ENCODE results near the gene ASRGL1.
"Not testable (repeated sequence)": the region's sequence is repeated elsewhere in the genome, so short reads cannot be mapped to it uniquely, and the experiment has no call there.

The ASRGL1 gene

DNA sequence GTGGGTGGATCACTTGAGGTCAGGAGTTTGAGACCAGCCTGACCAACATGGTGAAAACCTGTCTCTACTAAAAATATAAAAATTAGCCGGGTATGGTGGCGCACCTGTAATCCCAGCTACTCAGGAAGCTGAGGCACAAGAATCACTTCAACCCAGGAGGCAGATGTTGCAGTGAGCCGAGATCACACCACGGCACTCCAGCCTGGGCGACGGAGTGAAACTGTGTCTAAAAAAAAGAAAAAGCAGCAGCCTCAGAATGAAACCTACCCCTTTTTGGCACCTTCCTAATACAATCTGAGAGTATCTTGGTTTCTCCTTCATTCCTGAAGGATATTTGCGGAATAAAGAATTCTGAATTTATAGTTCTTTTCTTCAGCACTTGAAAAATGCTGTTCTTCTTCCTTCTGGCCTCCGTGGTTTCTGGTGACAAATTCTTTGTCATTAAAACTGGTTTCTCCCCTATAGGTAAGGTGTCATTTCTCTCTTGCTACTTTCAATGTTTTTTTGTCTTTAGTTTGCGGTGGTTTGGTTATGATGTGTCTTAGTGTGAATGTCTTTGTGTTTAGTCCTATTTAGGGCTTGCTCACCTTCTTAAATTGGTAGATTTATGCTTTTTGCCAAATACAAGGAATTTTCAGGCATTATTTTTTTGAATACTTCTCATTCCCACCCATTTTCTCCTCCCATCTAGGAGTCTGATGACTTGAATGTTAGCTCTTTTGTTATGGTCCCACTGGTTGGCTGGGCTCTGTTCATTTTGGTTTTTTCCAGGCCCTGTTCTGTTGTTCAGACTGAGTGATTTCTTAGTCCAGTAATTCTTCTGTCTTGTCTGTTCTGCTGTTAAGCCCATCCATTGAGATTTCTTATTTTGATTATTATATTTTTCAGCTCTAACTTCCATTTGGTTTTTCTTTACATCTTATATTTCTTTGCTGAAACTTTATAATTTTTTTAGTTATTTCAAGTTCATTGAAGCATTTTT lies 15.4 kb downstream of the ASRGL1 start:
- DNase-seq (ENCODE audit: extremely low read depth in 1 of 2, low read depth in 1 of 2), result no peak

DNA sequence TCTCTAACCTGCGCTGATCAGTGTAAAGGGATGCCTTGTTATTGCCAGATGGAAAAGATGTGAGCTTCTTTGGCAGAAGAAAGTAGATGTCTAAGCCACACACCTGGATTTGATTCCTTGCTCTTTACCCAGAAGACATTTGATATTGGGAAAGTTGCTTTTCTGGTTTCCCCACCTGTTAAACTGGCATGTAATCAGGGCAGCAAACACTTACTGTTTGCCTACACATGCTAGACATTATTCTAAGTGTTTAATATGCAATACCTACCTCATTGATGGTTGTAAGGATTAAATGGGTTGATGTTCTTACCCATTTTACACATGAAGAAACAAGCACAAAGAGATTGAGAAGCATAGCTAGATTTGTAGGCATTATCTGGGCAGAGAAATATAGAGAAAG lies 16.6 kb downstream of the ASRGL1 start:
- DNase-seq (ENCODE audit: extremely low read depth in 1 of 2, low read depth in 1 of 2), result no peak

DNA sequence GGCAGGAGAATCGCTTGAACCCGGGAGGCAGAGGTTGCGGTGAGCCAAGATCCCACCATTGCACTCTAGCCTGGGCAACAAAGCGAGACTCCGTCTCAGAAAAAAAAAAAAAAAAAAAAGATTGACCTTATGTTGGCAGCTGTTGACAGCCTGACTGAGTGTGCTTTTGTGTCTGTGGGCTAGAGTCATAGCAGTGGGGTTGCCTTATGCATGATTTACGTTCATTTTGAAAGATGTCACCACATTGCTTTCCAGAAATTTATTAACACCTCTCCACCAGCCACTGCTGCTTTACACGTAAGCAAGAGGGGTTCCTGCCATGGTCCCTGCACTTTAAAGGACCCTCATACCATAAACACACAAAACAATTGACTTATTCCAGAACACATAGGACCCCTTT lies 21.0 kb downstream of the ASRGL1 start:
- DNase-seq (ENCODE audit: extremely low read depth in 1 of 2, low read depth in 1 of 2), result no peak

DNA sequence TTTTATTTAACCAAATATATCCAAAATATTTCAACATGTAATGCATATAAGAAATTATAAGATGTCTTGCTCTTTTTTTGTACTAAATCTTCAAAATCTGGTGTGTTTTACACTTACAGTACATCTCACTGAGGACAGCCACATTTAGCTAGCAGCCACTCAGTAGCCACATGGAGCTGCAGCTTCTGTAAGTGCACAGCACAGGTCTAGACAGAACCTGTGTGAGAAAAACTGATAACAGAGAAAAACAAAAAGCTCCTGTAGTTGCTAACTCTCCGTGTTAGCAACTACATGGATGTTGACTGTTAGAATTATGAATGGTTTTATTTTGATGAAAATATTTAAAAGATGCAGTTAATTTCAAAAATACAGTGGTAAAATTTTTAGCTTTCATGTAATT lies 22.2 kb downstream of the ASRGL1 start:
- no peak for DNase-seq (ENCODE audit: extremely low read depth in 1 of 2, low read depth in 1 of 2)

DNA sequence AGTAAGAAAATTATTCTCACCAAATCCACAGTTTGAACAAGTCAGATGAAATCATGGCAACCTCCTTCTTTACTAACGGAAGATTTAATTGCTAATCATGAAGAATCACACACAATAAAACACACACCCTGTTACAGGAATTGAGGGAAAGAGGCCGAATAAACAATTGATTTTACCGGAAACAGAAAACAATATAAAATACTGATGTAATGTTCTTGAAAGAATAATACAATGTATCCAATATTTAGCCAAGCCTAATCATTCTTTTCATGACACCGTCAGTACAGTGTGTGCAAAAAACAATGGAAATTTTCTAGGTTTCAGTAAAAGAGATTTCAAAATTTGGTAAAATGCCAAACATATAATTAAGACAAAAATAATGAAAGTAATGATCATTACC lies 23.4 kb downstream of the ASRGL1 start:
- DNase-seq (ENCODE audit: extremely low read depth in 1 of 2, low read depth in 1 of 2), result no peak

DNA sequence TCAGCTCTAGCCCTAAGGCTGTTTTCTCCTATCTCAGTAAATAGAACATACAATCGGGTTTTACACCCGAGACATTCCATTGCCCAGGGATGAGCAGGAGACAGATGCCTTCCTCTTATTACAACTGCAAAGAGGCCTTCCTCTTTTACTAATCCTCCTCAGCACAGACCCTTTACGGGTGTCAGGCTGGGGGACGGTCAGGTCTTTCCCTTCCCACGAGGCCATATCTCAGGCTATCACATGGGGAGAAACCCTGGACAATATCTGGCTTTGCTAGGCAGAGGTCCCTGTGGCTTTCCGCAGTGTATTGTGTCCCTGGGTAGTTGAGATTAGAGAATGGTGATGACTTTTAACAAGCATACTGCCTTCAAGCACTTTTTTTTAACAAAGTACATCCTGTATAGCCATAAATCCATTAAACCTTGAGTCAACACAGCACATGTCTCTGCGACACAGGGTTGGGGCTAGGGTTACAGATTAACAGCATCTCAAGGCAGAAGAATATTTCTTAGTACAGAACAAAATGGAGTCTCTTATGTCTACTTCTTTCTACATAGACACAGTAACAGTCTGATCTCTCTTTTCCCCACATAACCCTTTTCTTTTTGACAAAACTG lies 31.7 kb downstream of the ASRGL1 start:
- not testable (repeated sequence) for DNase-seq (ENCODE audit: extremely low read depth in 1 of 2, low read depth in 1 of 2)

DNA sequence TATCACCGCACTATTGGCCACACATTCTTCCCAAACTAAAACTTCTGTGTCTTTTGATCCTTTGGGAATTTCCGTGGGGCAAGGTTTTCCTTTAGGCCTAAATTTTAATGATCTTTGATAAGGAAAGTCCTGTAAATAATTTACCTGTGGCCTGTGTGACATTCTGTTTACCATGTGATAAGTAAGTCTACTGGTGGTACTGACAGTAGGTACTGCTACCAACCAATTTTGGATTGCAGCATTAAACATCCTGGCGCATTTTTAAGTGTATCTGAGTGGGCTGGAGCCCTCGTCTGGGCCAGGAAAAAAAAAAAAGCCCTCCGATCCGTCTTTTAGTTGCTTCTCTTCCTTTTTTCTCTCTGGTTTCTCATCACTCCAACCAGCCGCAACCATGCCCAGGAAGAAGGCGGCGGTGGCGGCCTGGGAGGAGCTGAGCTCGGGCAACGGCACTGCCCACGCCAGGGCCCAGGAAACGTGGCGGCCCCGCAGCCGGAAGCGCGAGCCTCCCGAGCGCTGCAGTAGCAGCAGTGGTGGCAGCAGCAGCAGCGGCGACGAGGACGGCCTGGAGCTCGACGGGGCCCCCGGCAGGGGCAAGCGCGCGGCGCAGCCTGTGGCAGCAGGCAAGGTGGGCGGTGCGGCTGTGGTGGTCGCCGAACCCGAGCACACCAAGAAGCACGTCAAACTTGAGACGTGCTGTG lies 33.6 kb downstream of the ASRGL1 start:
- peak in 1 of 2 donors; percentile 19 for DNase-seq (ENCODE audit: extremely low read depth in 1 of 2, low read depth in 1 of 2)

DNA sequence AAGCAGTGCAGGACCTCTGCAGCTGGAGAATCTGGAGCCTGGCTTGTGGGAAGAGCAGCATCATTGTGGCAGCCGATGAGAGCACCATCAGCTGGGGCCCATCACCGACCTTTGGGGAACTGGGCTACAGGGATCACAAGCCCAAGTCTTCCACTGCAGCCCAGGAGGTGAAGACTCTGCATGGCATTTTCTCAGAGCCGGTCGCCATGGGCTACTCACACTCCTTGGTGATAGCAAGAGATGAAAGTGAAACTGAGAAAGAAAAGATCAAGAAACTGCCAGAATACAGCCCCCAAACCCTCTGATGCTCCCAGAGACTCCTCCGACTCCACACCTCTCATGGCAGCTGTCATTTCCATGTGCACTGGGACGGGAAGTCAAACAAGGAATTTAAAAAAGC lies 35.6 kb downstream of the ASRGL1 start:
- DNase-seq (ENCODE audit: extremely low read depth in 1 of 2, low read depth in 1 of 2), result no peak

DNA sequence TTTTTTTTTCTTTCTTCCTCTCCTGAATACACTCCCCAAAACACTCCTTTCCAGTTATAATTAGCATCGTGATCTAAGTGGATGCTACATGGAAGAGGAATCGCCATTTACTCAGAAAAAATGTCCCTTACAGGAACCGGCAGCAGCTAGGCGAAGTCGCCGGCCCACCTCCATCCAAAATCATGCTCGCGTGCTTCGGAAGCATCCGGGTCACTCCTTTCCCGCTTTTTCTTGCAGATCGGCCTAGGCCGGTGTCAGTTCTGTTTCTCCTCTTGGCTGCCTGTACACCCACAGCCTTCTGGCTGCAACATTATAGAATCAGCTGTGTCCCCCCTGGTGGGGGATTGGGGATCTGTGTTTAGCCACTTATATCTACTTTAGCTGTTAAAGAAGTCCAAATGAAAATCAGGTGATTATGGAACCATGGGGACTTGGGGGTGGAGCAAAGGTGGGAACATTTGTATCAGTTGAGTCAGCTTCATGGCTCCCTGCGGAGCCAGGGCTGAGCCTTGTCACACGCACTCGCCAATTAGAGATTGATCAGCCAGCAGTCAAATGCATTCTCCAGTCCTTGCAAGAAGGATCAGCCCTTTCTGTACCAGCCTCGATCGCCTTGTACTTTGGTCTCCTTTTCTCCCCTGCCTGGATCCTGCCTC lies 36.3 kb downstream of the ASRGL1 start:
- no peak for DNase-seq (ENCODE audit: extremely low read depth in 1 of 2, low read depth in 1 of 2)

DNA sequence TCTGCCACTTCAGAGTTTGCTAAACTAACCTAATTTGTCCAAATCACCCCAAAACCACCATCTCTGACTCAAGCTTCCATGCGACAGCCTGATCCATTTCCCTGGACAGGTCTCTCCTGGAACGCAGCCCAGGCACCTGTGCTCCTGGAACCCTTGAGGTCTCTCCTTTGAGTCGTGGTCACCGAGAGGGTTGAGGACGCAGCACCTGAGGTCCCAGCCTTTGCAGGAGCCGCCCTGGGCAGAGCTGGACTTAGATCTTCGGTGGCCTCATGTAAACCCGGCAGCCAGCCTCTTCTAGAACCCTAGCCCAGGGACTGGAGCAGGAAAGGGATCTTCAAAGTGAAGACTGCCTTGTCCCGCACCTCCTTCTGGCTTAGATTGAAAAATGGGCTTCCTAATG lies 37.6 kb downstream of the ASRGL1 start:
- DNase-seq (ENCODE audit: extremely low read depth in 1 of 2, low read depth in 1 of 2), result no peak

DNA sequence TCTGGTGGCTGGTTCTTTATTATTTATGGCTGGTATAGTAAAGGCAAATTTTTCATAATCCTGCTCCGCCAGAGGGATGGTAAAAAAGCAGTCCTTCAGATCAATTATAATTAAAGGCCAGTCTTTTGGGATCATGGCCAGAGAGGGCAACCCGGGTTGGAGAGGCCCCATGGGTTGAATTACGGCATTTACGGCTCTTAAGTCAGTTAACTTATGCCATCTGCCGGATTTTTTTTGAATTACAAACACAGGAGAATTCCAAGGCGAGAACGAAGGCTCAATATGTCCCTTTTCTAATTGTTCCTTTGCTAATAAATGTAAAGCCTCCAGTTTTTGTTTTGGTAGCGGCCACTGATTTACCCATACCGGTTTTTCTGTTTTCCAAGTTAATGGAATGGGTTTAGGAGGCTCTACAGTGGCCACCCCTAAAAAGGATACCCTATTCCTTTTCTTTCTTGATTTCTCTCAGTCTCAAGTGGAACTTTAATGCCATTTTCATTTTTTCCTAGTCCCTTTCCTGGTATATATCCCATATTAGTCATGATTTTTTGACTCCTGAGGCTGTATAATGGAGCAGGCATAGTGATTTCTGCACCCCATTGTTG lies 41.3 kb downstream of the ASRGL1 start:
- not testable (repeated sequence) for DNase-seq (ENCODE audit: extremely low read depth in 1 of 2, low read depth in 1 of 2)

DNA sequence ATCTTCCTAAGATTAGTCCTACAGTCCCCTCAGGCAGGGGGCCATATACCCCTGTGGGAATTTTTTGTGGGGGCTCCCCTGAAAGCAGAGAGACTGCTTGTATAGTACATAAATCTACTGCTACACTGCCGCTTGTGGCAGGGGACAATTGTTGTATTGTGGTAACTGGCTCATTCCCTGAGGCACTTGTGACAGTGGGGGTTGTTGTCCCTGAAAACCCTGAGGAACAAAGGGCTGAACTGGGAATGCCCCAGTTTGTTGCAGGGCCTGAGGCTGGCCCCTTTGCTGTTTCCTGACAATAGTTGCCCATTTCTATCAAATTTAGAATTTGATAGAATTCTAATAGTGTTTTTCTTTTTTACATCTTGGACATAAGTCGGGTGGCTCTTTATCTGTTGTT lies 42.3 kb downstream of the ASRGL1 start:
- DNase-seq (ENCODE audit: extremely low read depth in 1 of 2, low read depth in 1 of 2), result not testable (repeated sequence)

DNA sequence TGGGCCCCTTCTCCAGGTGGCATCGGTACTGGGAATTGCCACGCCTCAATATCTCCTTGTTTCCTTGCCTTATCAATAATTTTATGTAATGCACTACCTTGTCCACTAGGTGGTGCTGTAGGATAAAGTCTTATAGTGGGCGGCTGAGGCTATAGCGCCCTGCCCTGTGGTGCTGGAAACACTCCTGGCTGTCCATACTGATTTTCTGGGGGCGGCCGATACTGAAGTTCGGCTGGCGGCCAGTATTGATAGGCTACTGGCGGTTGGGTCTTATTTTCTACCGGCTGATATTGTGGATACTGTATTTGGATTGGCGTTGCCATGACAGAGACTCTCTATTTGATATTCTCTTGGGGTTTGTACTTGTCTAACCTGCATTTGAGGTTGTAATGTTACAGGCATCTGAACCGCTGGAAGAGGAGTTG lies 43.6 kb downstream of the ASRGL1 start:
- not testable (repeated sequence) for DNase-seq (ENCODE audit: extremely low read depth in 1 of 2, low read depth in 1 of 2)

DNA sequence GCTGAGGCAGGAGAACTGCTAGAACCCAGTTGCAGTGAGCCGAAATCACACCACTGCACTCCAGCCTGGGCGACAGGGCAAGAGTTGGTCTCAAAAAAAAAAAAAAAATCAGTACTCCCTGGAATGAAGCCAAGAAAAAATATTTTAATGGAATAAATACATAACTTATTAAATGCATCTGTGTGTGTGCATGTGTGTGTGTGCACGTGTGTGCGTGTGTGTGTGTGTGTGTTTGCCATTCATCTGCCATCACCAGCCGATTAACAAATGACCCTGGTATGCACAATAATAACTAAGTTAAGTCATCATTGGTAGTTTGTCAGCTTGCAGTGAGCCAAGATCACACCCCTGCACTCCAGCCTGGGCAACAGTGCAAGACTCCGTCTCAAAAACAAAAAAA lies 46.6 kb downstream of the ASRGL1 start:
- no peak for DNase-seq (ENCODE audit: extremely low read depth in 1 of 2, low read depth in 1 of 2)

DNA sequence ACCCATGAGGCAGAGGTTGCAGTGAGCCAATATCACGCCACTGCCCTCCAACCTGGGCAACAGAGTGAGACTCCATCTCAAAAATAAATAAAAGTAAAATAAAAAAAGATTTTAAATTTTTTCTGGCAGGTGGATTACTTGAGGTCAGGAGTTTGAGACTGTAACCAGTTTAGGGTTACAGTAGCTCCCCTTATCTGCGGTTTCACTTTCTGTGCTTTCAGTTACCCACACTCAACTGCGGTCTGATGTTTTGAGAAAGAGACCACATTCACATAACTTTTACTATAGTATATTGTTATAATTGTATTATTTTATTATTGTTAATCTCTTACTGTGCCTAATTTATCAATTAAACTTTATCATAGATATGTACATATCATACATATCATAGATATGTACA lies 48.8 kb downstream of the ASRGL1 start:
- not testable (repeated sequence) for DNase-seq (ENCODE audit: extremely low read depth in 1 of 2, low read depth in 1 of 2)

DNA sequence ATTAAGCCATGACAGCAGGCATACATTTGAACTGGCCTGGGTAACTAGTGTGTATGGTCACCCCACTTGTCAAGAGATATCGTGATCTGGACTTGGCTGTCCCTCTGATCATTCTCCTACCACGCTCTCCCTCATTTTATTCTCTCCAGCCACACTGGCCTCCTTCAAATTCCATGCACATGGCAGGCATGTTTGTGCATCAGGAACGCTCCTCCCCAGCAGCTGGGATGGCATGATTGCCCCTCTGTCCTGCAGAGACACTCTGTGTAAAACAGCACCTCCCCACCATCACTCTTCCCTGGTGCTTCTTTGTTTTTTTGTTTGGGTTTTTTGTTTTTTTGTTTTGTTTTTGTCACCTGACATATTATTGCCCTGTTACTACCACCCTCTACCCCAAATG lies 50.1 kb downstream of the ASRGL1 start:
- no peak for DNase-seq (ENCODE audit: extremely low read depth in 1 of 2, low read depth in 1 of 2)

DNA sequence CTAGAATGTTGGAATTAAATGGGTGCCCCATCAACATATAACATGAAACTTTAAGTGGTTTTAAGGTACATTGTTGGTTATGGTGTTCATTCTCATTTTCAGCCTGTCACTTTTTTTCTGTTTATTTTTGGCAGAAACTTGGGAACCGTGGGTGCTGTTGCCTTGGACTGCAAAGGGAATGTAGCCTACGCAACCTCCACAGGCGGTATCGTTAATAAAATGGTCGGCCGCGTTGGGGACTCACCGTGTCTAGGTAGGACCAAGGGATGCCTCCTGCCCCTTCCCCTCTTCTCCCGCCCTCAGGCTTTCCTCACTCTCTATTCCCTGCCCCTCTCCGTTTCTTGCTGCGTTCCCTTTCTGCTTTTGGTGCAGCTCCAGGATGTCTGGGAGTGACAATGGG lies 51.8 kb downstream of the ASRGL1 start:
- DNase-seq (ENCODE audit: extremely low read depth in 1 of 2, low read depth in 1 of 2), result no peak

DNA sequence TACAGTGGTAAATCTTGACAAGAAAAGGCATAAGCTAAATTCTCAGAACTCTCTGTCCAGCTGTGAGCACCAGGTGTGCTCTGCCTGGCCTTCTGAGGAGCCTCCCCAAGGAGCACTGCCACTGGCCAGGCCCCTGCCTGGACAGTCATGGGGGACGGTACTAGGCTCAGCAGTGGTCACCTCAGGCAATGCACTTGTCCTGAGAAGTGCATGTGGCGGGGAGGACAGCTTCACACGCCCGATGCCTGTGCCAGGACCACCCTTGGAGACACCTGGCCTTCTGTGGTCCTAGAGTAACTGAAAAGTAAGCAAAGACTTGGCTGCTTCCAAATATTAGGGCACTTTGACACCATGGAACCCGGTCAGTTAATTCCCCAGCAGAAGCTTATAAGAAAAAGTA lies 53.0 kb downstream of the ASRGL1 start:
- DNase-seq (ENCODE audit: extremely low read depth in 1 of 2, low read depth in 1 of 2), result no peak

DNA sequence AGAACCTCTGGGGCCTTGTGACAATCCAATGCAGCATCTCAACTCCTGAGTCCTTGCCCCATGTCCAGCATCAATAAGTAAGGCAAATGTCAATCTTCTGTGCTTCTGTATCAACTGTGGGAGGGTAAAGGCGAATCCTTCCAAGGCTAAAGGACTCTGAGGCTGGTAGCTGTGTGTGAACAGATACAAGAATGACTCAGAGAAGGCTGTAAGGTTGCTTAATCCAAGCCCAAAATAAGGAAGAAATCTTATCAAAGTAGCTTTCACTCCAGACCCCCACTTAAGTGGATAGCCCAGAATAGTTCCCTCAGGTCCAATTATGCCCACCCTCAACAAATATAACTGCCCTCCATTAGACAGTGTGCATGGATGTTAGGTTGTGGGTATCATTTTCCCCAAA lies 53.5 kb downstream of the ASRGL1 start:
- no peak for DNase-seq (ENCODE audit: extremely low read depth in 1 of 2, low read depth in 1 of 2)

DNA sequence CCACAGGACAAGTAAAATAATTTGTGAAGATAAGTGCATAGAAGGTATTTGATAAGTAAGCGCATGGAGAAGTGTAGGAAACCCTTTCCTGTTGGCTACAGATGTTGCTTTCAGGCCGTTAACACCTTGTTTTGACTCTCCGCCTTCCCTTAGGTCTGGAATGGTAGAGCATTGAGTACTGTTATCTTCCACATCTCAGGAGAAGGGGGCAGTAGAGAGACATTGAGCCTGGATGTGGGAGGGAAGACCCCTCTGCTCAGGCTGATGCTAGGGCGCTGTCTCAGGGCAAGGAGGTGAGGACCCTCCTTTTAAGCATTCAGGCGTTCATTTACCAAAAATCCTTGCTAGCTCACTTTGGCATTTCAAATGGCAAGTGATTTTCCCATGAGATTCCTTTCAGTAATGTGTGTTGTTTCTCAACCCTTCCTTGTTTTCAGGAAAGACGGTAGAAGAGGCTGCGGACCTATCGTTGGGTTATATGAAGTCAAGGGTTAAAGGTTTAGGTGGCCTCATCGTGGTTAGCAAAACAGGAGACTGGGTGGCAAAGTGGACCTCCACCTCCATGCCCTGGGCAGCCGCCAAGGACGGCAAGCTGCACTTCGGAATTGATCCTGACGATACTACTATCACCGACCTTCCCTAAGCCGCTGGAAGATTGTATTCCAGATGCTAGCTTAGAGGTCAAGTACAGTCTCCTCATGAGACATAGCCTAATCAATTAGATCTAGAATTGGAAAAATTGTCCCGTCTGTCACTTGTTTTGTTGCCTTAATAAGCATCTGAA lies 54.6 kb downstream of the ASRGL1 start:
- DNase-seq (ENCODE audit: extremely low read depth in 1 of 2, low read depth in 1 of 2), result no peak

Data from activated CD8-positive, alpha-beta memory T cell treated with anti-CD3 and anti-CD28 coated beads for 1 hour (primary cell).